IPS-18a (cell line): Measurements from ENCODE around the gene HMOX1.

Experiments used
- H3K27ac ChIP-seq: one replicate; pipeline ENCODE4 v1.5.1; 2013; ENCODE audit warnings: low read length
- H3K27me3 ChIP-seq: one replicate; pipeline ENCODE4 v1.6.1; 2013; ENCODE audit warnings: mild to moderate bottlenecking, low read length; ENCODE audit not compliant: control insufficient read depth, insufficient read depth
- H3K36me3 ChIP-seq: one replicate; pipeline ENCODE4 v1.6.1; 2013; ENCODE audit warnings: low read depth, low read length; ENCODE audit not compliant: control insufficient read depth
- H3K4me1 ChIP-seq: one replicate; pipeline ENCODE4 v1.6.1; 2013; ENCODE audit warnings: low read depth, low read length; ENCODE audit not compliant: control insufficient read depth
- H3K4me3 ChIP-seq: one replicate; pipeline ENCODE4 v1.5.1; 2013; ENCODE audit warnings: low read length
- H3K9ac ChIP-seq: one replicate; pipeline ENCODE4 v1.6.1; 2013; ENCODE audit warnings: mild to moderate bottlenecking, low read length, moderate library complexity
- H3K9me3 ChIP-seq: one replicate; pipeline ENCODE4 v1.6.1; 2013; ENCODE audit warnings: low read depth, low read length; ENCODE audit not compliant: control insufficient read depth

The HMOX1 gene

GRCh38 chr22:35375031-35375430 is 5.9 kb upstream of the HMOX1 start:
- Histone ChIP-seq H3K27ac (no peak overlapping the region), H3K9ac (no peak overlapping the region)

DNA sequence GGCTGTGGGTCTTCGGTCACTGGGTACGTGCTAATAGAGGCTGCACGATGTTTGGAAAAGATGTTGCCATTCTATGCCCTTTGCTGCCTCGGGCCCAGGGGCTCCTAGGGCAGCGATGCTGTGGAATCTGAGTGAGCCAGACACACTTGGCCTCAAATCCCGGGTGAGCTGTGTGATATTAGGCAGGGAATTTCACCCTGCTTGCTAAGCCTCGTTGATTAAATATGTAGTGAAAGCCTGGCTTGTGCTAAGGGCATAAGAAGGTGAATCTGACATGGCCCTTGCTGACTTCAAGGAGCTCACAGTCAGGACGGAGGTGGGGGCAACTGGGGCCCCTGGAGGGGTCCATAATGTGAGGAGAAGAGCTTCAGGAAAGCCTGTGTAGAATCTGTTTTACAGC is 5.4 kb upstream of the HMOX1 start:
- no peak overlapping the region for H3K9ac ChIP-seq
- no peaks in the 10 kb centered on the region for H3K27me3 ChIP-seq
- H3K9me3 ChIP-seq: no peaks in the 10 kb centered on the region
- H3K36me3 ChIP-seq: no peaks in the 10 kb centered on the region
- no peak overlapping the region for H3K4me3 ChIP-seq
- no peak overlapping the region for H3K27ac ChIP-seq
- H3K4me1 ChIP-seq: peaks cover 38% of the 10 kb centered on the region

More at GRCh38 chr22:35375031-35375430, 5.9 kb upstream of the HMOX1 start:
- Histone ChIP-seq H3K4me3 (no peak overlapping the region), H3K27me3 (no peaks in the 10 kb centered on the region), H3K9me3 (no peaks in the 10 kb centered on the region), H3K36me3 (no peaks in the 10 kb centered on the region), H3K4me1 (peaks cover 34% of the 10 kb centered on the region)

GRCh38 chr22:35376728-35377472 is 4.0 kb upstream of the HMOX1 start:
- Histone ChIP-seq H3K27me3 (peaks cover 8% of the 10 kb centered on the region), H3K4me3 (no peak overlapping the region), H3K36me3 (no peaks in the 10 kb centered on the region), H3K27ac (peak overlapping the region; percentile 65), H3K9ac (peak overlapping the region; percentile 54), H3K9me3 (no peaks in the 10 kb centered on the region), H3K4me1 (peaks cover 43% of the 10 kb centered on the region)

DNA sequence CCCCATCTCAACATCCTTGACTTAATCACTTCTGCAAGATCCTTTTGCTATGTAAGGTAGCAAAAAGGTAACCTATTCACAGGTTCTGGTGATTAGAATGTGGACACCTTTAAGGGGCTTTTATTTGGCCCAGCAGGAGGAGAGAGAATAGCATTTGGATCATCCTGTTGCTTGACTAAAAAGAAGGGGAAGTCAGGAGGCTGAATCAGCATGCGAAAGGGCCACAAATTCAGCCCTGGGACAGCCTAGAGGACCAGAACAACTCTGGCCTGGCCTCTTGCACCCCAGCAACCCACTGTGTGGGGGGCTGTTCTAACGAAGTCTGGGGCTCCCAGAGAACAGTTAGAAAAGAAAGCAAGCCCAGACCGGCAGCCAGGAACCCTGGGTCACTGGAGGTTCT is 3.2 kb upstream of the HMOX1 start:
- peaks cover 8% of the 10 kb centered on the region for H3K27me3 ChIP-seq
- H3K4me3 ChIP-seq: no peak overlapping the region
- peaks cover 40% of the 10 kb centered on the region for H3K4me1 ChIP-seq
- peak overlapping the region; percentile 54 for H3K9ac ChIP-seq
- no peaks in the 10 kb centered on the region for H3K9me3 ChIP-seq
- H3K36me3 ChIP-seq: no peaks in the 10 kb centered on the region
- H3K27ac ChIP-seq: peak overlapping the region; percentile 65

DNA sequence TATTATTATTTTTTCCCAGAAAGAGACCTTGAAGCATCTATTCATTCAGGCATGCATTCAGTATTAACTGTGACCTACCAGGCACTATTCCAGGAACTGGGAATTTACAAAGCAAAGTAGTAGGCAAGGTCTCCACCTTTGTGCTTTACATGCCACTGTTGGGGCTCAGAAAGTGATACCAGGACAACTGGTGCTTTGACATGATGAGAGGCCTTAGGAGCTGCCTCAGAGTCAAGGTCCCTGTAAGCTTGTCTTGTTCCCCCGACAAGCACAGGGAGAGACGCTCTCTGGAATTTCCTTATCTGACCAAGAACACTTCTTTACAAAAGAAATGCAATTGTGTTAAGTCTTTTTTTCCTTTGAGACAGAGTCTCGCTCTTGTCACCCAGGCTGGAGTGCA is 2.3 kb upstream of the HMOX1 start:
- Histone ChIP-seq H3K36me3 (no peaks in the 10 kb centered on the region), H3K27ac (no peak overlapping the region), H3K4me1 (peaks cover 40% of the 10 kb centered on the region), H3K9me3 (no peaks in the 10 kb centered on the region), H3K27me3 (peaks cover 8% of the 10 kb centered on the region), H3K4me3 (no peak overlapping the region), H3K9ac (no peak overlapping the region)

DNA sequence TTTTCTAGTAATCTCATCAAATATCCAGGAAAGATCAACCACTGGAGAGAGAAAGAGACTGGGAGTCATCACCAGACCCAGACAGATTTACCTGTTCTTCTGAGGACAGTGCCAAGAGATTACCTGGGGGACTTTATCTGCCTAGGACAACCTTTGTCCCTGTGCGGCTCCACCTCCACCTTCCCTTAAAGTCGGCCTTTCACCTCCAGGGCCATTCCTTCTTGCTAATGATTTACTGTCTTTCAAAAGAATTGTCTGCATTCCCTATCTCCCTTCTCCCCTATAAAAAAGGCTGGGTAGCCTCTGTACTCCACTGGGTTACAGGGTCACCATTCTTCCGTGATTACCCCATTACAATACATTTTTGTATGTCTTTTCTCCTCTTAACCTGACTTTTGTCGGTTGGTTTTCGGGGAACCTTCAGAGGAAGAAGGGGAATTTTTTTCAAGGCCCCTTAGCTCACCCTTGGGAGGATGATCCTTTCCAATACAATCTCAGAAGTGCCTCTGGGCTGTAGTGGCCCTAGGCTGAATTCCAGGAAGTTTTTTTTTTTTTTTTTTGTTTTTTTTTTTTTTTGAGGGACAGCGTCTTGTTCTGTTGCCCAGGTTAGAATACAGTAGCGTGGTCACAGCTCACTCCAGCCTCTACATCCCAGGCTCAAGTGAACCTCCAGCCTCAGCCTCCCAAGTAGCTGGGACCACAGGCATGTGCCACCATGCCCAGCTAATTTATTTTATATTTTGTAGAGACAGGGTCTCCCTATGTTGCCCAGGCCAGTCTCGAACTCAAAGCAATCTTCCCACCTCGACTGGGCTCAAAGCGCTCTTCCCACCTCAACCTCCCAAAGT is 1.5 kb upstream of the HMOX1 start:
- Histone ChIP-seq H3K9ac (no peak overlapping the region), H3K27ac (no peak overlapping the region), H3K27me3 (peaks cover 8% of the 10 kb centered on the region), H3K4me1 (peaks cover 40% of the 10 kb centered on the region), H3K4me3 (no peak overlapping the region), H3K9me3 (no peaks in the 10 kb centered on the region), H3K36me3 (no peaks in the 10 kb centered on the region)

GRCh38 chr22:35380013-35380412 is 883 bp upstream of the HMOX1 start:
- no peaks in the 10 kb centered on the region for H3K9me3 ChIP-seq
- no peak overlapping the region for H3K27ac ChIP-seq
- H3K27me3 ChIP-seq: peaks cover 8% of the 10 kb centered on the region
- H3K9ac ChIP-seq: no peak overlapping the region
- no peak overlapping the region for H3K4me3 ChIP-seq
- H3K4me1 ChIP-seq: peaks cover 40% of the 10 kb centered on the region
- no peaks in the 10 kb centered on the region for H3K36me3 ChIP-seq

DNA sequence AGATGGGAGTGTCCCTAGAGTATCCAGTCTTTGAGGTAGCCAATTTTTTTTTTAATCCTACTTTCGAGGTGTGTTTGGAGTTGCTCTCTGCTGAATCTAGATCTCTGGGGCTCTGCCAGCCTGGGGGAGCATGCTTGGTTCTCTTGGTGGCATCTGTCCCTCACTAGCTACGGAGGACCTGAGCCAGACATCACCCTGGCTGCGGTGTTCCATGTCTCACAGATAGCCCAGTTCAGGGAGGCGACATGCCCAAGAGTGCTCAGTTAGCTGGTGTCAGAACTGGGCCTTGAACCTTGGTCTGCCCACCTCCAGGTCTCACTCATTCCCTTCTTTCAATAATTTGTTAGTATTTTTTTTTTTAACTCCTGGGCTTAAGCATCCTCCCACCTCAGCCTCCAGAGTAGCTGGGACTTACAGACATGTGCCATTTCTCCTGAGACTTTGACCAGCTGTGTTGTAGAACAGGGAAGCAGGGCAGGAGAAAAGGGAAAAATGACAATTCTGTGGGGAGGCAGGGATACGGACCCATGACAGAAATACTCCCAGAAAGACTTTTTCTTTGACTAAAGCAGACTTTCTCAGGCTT is 621 bp downstream of the HMOX1 start:
- H3K27me3 ChIP-seq: peaks cover 8% of the 10 kb centered on the region
- no peaks in the 10 kb centered on the region for H3K9me3 ChIP-seq
- H3K36me3 ChIP-seq: no peaks in the 10 kb centered on the region
- peaks cover 37% of the 10 kb centered on the region for H3K4me1 ChIP-seq
- H3K27ac ChIP-seq: no peak overlapping the region
- H3K9ac ChIP-seq: peak overlapping the region; percentile 32
- peak overlapping the region; percentile 60 for H3K4me3 ChIP-seq

DNA sequence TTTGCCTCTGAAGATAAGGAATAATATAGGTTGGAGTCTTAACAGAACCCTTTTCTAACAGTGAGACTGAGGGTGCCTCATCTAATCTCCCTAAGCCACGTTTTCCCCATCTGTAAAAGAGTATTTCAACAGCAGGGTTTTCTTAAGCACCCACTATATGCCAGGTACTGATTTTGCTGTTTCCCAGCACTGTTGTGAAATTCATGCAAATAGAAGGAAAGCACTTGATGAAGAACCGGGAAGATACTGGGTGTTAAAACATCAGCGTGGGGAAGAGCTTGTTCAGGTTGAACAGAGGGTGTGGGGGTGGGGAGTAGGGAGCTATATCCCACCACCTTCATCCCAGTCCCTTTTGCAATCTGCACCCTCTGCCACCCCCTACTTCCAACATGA is 2.8 kb downstream of the HMOX1 start:
- Histone ChIP-seq H3K36me3 (peaks cover 6% of the 10 kb centered on the region), H3K4me1 (peaks cover 17% of the 10 kb centered on the region), H3K27ac (no peak overlapping the region), H3K4me3 (no peak overlapping the region), H3K9ac (no peak overlapping the region), H3K27me3 (peaks cover 8% of the 10 kb centered on the region), H3K9me3 (no peaks in the 10 kb centered on the region)

GRCh38 chr22:35384527-35384926 is 3.6 kb downstream of the HMOX1 start:
- H3K36me3 ChIP-seq: peaks cover 6% of the 10 kb centered on the region
- H3K4me1 ChIP-seq: peaks cover 9% of the 10 kb centered on the region
- H3K27me3 ChIP-seq: peaks cover 8% of the 10 kb centered on the region
- H3K9me3 ChIP-seq: no peaks in the 10 kb centered on the region
- no peak overlapping the region for H3K9ac ChIP-seq
- no peak overlapping the region for H3K27ac ChIP-seq
- H3K4me3 ChIP-seq: no peak overlapping the region

GRCh38 chr22:35384975-35385588 is 4.2 kb downstream of the HMOX1 start:
- H3K27me3 ChIP-seq: peaks cover 8% of the 10 kb centered on the region
- no peaks in the 10 kb centered on the region for H3K9me3 ChIP-seq
- no peak overlapping the region for H3K27ac ChIP-seq
- no peak overlapping the region for H3K4me3 ChIP-seq
- H3K4me1 ChIP-seq: peaks cover 9% of the 10 kb centered on the region
- peaks cover 6% of the 10 kb centered on the region for H3K36me3 ChIP-seq
- H3K9ac ChIP-seq: no peak overlapping the region
